Fibroblast of villous mesenchyme (primary cell): Measurements from ENCODE around the gene SLC33A1. TPM values are rescaled to one million over a fixed set of nuclear protein-coding genes. Genes with fewer than 3 reads are reported as not detected.

Experiments used
- DNase-seq: peaks from one replicate; pipeline ENCODE4 v3.0.0-alpha.2; 2010; ENCODE audit warnings: low read depth
- H3K4me3 ChIP-seq: 2 replicates; pipeline ENCODE4 v1.5.1; 2011; ENCODE audit warnings: low read depth, mild to moderate bottlenecking, low read length
- CTCF ChIP-seq: IDR thresholded peaks from 2 replicates; pipeline ENCODE4 v1.5.1; 2012; ENCODE audit warnings: low read depth, mild to moderate bottlenecking, low read length; ENCODE audit not compliant: insufficient read depth
- total RNA-seq: library from RNA; depleted of rRNA; stranded (reverse); fragments of >200 nt; gene quantifications from 2 replicates; pipeline ENCODE4 v1.2.3, GENCODE V29; 2012

SLC33A1 gene
- total RNA-seq, 1 donor, result 57.0 TPM

- no peak overlapping the region for H3K4me3 ChIP-seq
- no peak for TF ChIP-seq CTCF
- DNase-seq, result no peak
Observed at GRCh38 chr3:155807823-155808222, 46.4 kb downstream of the SLC33A1 start.

DNA sequence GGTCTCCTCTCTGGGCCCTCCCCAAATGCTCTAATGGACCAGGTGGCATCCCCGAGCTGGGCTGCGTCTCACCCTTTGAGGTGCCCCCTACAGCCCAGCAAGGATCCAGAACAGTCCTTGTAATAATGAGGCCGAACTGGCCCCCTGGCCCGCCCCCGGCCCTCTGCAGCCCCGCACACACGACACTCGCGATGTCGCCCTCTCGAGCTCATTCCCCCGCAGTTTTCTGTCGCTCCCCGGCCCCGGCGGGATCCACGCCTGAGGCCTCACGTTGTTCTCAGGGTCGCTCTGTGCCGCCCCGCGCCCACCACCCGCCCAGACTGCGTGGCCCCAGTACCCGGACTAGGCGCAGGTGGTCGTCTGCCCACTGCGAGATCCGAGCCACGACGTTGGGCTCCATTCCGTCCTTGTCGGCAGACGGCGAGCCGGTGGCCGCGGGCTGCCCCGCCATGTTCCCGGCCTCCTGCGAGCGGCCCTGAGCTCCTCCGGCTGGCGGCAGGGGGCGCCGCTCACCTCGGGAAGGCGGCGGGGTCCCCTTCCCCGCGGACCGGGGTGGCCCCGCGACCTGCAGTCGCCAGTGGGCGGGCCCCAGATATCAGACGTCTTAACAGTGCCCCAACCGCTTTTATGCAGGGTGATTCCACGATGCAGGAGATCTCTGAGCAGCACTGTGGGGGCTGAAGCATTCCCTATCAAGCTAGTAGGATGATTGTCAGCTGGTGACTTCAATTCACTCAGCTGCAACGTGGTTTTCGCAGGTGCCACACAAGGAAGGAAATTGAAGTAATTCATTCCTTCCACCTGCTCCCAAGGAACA is 48.2 kb downstream of the SLC33A1 start, which contains the start of gene C3orf33:
Gene C3orf33, minus strand, starts transcription at position 477 of the 817 bp plus-strand sequence. Its CDS starts 26 bp downstream, at position 451.
- peak within 1 kb of the TSS; percentile 78 for H3K4me3 ChIP-seq
- peak; percentile 47 for DNase-seq
- TF ChIP-seq CTCF, result peak; percentile 82

DNA sequence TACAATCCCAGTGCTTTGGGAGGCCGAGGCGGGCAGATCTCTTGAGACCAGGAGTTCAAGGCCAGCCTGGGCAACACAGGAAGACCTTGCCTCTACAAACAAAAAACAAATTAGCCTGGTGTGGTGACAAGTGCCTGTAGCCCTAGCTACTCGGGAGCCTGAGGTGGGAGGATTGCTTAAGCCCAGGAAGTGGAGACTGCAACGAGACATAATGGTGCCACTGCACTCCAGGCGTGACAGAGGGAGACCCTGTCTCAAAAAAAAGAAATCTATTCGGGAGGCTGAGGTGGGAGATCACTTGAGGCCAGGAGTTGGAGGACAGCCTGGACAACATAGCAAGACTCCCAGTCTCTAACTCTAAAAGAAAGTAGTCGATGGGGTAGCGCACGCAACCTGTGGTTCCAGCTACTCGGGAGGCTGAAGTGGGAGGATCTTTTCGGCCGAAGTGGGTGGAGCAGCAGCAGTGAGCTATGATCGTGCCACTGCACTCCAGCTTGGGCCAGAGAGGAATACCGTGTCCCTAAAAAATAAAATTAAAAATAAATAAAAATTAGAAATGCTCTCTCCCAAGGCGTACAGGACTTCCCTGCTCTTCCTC is 48.9 kb downstream of the SLC33A1 start:
- H3K4me3 ChIP-seq, result peak overlapping the region; percentile 78
- DNase-seq, result peak; percentile 5
- TF ChIP-seq CTCF, result no peak

GRCh38 chr3:155804323-155804722 is 49.9 kb downstream of the SLC33A1 start:
- no peak for DNase-seq
- TF ChIP-seq CTCF, result no peak
- H3K4me3 ChIP-seq, result no peak overlapping the region

DNA sequence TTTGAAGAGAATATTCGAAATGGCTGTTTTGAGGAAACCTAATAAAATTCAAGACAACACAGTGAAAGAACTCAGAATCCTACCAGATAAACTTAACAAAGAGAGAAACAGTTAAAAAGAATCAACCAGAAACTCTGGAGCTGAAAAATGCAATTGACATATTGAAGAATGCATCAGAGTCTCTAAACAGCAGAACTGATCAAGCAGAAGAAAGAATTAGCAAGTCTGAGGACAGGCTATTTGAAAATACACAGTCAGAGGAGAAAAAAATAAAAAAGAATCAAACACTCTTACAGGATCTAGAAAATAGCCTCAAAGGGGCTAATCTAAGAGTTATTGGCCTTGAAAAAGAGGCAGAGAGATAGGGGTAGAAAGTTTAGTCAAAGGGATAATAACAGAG is 61.7 kb downstream of the SLC33A1 start:
- no peak overlapping the region for H3K4me3 ChIP-seq
- no peak for TF ChIP-seq CTCF
- no peak for DNase-seq

GRCh38 chr3:155791190-155791589 is 63.0 kb downstream of the SLC33A1 start:
- H3K4me3 ChIP-seq, result no peak overlapping the region
- DNase-seq, result no peak
- TF ChIP-seq CTCF, result no peak
